ENCODE measurements around the gene RAB3GAP2.
"Not testable (repeated sequence)": the region's sequence is repeated elsewhere in the genome, so short reads cannot be mapped to it uniquely, and the experiment has no call there.

DNA sequence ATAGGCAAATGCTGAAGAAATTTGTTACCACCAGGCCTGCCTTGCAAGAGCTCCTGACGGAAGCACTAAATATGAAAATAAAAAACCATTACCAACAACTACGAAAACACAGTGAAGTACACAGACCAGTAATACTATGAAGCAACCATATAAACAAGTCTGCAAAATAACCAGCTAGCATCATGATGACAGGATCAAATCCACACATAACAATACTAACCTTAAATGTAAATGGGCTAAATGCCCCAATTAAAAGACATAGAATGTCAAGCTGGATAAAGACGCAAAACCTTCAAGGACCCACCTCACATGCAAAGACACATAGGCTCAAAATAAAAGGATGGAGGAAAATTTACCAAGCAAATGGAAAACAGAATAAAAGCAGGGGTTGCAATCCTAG lies 16.1 kb downstream of the RAB3GAP2 start:
- not testable (repeated sequence) for TF ChIP-seq EP300 (IDR thresholded peaks at IDR 0.05; ENCODE audit: borderline replicate concordance in 1 of 2, control insufficient read depth in 1 of 2, low read depth in 2 of 2, low read length in 2 of 2); IKZF1 (conservative IDR thresholded peaks at IDR 0.05); FOXM1 (IDR thresholded peaks at IDR 0.05; ENCODE audit: low read depth, low read length); POLR2A (IDR thresholded peaks at IDR 0.05; ENCODE audit: low read depth, low read length); NFIC (IDR thresholded peaks at IDR 0.05; ENCODE audit: low read depth, low read length); JUND (IDR thresholded peaks at IDR 0.05; ENCODE audit: low read depth, low read length)
- TF ChIP-seq, protein P1, sequence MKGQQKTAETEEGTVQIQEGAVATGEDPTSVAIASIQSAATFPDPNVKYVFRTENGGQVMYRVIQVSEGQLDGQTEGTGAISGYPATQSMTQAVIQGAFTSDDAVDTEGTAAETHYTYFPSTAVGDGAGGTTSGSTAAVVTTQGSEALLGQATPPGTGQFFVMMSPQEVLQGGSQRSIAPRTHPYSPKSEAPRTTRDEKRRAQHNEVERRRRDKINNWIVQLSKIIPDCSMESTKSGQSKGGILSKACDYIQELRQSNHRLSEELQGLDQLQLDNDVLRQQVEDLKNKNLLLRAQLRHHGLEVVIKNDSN (IDR thresholded peaks at IDR 0.05; ENCODE audit: borderline replicate concordance, extremely low read length, insufficient read depth, low read depth, low read length) = not testable (repeated sequence)
